ENCODE data around the gene INPP5B. TPM values are rescaled to one million over a fixed set of nuclear protein-coding genes. Genes with fewer than 3 reads are reported as not detected.

INPP5B gene
- total and polyA plus RNA-seq, 2 of the 13 experiments (the other 11 are each of a cell fraction or from before 2014, with no cell fraction given): 9.0 to 9.8 TPM

- no peak overlapping the region for H3K9ac ChIP-seq (ENCODE audit: insufficient read depth, low read depth, low read length)
- TF ChIP-seq RAD51 (IDR thresholded peaks at IDR 0.05; ENCODE audit: borderline replicate concordance) (no peak), ZFAT (CRISPR knock-in tag; conservative IDR thresholded peaks at IDR 0.05) (no peak), ZNF703 (CRISPR knock-in tag; IDR thresholded peaks at IDR 0.05; ENCODE audit: borderline replicate concordance) (no peak), FOXA1 (IDR thresholded peaks at IDR 0.05) (no peak), FOXA1 (CRISPR knock-in tag; IDR thresholded peaks at IDR 0.05) (no peak)
- ATAC-seq (no peak), FAIRE-seq (no peak), DNase-seq (ENCODE audit: low spot score) (no peak)
- no peaks in the 10 kb centered on the region for H3K9me3 ChIP-seq (ENCODE audit: low read length)
- in situ Hi-C loops (cut with HindIII; ENCODE audit: extremely low pct_ligation_motif_present, low pct_unique_long_range_greater_than_20kb) (no loop called here), intact Hi-C loops (cut with micrococcal nuclease; ENCODE audit: unreplicated experiment) (no loop called here)
- ChIA-PET POLR2A (interaction anchor here (1.1 kb wide), 1 partner anchor 13 kb away, joined by 3 read pairs; the partner anchor contains the start of gene MTF1), CTCF (ENCODE audit: low intra/inter-chr PET ratio, low total read pairs) (no interaction called here)
- H3K4me1 ChIP-seq (ENCODE audit: insufficient read depth, low read length): peaks cover under 1% of the 10 kb centered on the region; the same call in 1 of the 2 replicates
- BruUV-seq (replicated peaks): no TSS peak
- no peak overlapping the region for H3K27ac ChIP-seq (ENCODE audit: extremely low read length, insufficient read depth, low read length)
- H3K79me2 ChIP-seq (ENCODE audit: insufficient read depth, low read length): no peaks in the 10 kb centered on the region
- no peak overlapping the region for H3K4me2 ChIP-seq (ENCODE audit: low read depth, low read length)
- H3K4me3 ChIP-seq (replicated peaks in 1 of 3; ENCODE audit: insufficient read depth in 1 of 3, low read depth in 2 of 3, low read length in 3 of 3): no peak overlapping the region
- no peaks in the 10 kb centered on the region; a peak in 1 of 5 replicates for H3K27me3 ChIP-seq (ENCODE audit: control insufficient read depth in 1 of 2, insufficient read depth in 2 of 2, low read length in 2 of 2)
- 94% methylated on average over 1 of the region's 1 CpG for WGBS (ENCODE audit: low lambda C conversion rate)
- no peaks in the 10 kb centered on the region for H4K20me1 ChIP-seq (ENCODE audit: insufficient read depth, low read length)
- H3K36me3 ChIP-seq (replicated peaks in 1 of 2; ENCODE audit: control insufficient read depth in 1 of 2, insufficient read depth in 2 of 2, low read length in 2 of 2): peaks cover 6 to 51% of the 10 kb centered on the region in 2 experiments
- no peak overlapping the region for H2AFZ ChIP-seq (ENCODE audit: low read length)
Observed at GRCh38 chr1:37872692-37873091, 74.2 kb downstream of the INPP5B start.

GRCh38 chr1:37868466-37868865 is 78.4 kb downstream of the INPP5B start:
- CTCF ChIA-PET (ENCODE audit: low intra/inter-chr PET ratio, low total read pairs): no interaction called here
- Histone ChIP-seq H3K4me3 (replicated peaks in 1 of 3; ENCODE audit: insufficient read depth in 1 of 3, low read depth in 2 of 3, low read length in 3 of 3) (no peak overlapping the region), H3K27ac (ENCODE audit: extremely low read length, insufficient read depth, low read length) (no peak overlapping the region), H3K4me2 (ENCODE audit: low read depth, low read length) (no peak overlapping the region), H3K79me2 (ENCODE audit: insufficient read depth, low read length) (no peaks in the 10 kb centered on the region), H3K36me3 (replicated peaks in 1 of 2; ENCODE audit: control insufficient read depth in 1 of 2, insufficient read depth in 2 of 2, low read length in 2 of 2) (peaks cover 7 to 36% of the 10 kb centered on the region in 2 experiments; a peak in 4 of 5 replicates), H3K9ac (ENCODE audit: insufficient read depth, low read depth, low read length) (no peak overlapping the region), H3K27me3 (ENCODE audit: control insufficient read depth in 1 of 2, insufficient read depth in 2 of 2, low read length in 2 of 2) (no peaks in the 10 kb centered on the region; a peak in 1 of 5 replicates), H2AFZ (ENCODE audit: low read length) (no peak overlapping the region), H3K4me1 (ENCODE audit: insufficient read depth, low read length) (no peaks in the 10 kb centered on the region), H3K9me3 (ENCODE audit: low read length) (no peaks in the 10 kb centered on the region), H4K20me1 (ENCODE audit: insufficient read depth, low read length) (no peaks in the 10 kb centered on the region)
- in situ Hi-C loops (cut with HindIII; ENCODE audit: extremely low pct_ligation_motif_present, low pct_unique_long_range_greater_than_20kb) (no loop called here), intact Hi-C loops (cut with micrococcal nuclease; ENCODE audit: unreplicated experiment) (no loop called here)
- no peak for TF ChIP-seq ZNF367 (CRISPR knock-in tag; IDR thresholded peaks at IDR 0.05; ENCODE audit: borderline replicate concordance)
- TF ChIP-seq PHF21A (CRISPR knock-in tag; IDR thresholded peaks at IDR 0.05): no peak
- TF ChIP-seq HHEX (CRISPR knock-in tag; IDR thresholded peaks at IDR 0.05): no peak
- TF ChIP-seq ZNF576 (CRISPR knock-in tag; IDR thresholded peaks at IDR 0.05): no peak
- FAIRE-seq (no peak), ATAC-seq (no peak), DNase-seq (ENCODE audit: low spot score) (no peak)
- 96% methylated on average over 2 of the region's 2 CpGs for WGBS (ENCODE audit: low lambda C conversion rate)
- BruUV-seq (replicated peaks): no TSS peak
- POLR2A ChIA-PET: no interaction called here
